G401.6 (cell line): ENCODE data around the gene RNF135.
"Not testable (repeated sequence)": the region's sequence is repeated elsewhere in the genome, so short reads cannot be mapped to it uniquely, and the experiment has no call there.

Source experiments
- FAIRE-seq: peaks from 2 replicates; lab custom pipeline; 2012; peaks lifted over from hg19 to GRCh38; lab: Jason Lieb, UNC

Gene RNF135

DNA sequence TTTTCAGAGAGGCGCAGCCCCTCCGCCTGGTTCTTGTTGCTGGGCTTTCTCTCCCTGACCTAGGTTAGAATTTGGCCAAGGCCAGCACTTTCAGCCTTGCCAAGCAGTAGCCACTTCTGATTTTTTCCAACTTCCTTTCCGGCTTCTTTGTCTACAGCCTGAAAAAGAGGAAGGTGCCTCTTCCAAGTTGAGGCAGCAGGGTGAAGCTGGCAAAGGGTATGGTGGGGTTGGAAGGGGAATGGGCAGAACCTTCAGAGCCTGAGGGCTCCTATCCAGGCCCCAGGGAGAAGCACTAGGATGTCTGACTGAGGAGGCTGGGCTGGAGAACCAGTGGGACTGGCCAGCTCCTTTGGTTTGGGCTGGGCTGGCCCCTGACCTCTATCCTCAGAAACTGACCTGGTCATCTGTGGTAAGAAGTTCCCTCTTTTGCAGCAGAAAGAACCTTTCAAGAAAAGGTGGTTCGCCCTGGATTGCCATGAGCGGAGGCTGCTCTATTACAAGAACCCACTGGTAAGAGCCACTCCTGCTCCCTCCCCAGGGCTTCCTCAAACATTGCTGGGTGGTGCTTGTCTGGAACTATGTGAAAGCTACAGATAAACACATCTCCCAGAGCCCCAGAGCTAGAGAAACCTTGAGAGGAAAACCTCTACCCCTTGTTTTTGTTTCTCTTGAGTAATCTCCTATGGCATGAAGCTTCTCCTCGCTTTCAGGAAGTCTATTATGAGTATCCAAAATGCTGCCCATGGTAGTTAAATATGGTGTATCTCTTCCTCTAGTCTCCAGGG is 16.6 kb upstream of the RNF135 start:
- no peak for FAIRE-seq

- no peak for FAIRE-seq
These were observed 14.0 kb upstream of the RNF135 start for GRCh38 chr17:30956764-30957374.

GRCh38 chr17:30957741-30958140 is 13.1 kb upstream of the RNF135 start:
- FAIRE-seq = no peak

DNA sequence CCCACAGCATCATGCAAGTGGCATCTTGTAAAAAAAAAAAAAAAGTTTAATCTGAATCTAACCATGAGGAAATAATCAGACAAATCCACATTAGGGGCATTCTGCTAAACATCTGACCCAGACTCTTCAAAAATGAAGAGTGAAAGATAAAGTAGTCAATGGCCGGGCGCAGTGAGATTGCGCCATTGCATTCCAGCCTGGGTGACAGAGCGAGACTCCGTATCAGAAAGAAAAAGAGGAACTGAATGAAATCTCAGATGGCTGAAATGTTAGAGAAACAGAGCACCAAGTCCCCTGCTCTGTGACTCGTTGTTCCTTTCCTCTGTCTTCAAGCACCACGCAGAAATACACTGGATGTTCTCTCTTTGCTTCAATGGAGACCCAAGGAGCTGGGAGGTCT is 12.7 kb upstream of the RNF135 start:
- FAIRE-seq = no peak

- FAIRE-seq = no peak
These were observed 9.3 kb upstream of the RNF135 start for GRCh38 chr17:30961209-30962188.

DNA sequence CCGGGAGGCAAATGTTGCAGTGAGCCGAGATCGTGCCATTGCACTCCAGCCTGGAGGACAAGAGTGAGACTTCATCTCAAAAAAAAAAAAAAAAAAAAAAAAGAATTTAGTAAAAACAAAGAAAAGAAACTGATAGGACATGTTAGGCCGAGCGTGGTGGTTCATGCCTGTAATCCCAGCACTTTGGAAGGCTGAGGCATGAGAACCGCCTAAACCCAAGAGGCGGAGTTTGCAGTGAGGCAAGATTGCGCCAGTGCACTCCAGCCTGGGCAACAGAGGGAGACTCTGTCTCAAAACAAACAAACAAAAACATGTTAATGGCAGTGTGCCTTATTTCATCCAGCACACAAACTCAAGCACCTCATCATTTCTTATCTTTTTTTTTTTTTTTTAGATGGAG is 6.5 kb upstream of the RNF135 start:
- not testable (repeated sequence) for FAIRE-seq

DNA sequence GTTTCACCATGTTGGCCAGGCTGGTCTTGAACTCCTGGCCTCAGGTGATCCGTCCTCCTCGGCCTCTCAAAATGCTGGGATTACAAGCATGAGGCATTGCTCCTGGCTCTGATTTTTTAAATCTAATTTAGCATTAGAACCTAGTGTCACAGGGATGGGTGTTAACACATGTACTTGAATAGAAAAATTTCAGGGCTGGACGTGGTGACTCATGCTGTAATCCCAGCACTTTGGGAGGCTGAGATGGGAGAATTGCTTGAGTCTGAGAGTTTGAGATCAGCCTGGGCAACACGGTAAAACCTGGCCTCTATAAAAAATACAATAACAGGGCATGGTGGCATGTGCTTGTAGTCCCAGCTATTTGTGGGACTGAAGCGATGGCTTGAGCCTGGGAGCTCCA is 6.0 kb upstream of the RNF135 start:
- FAIRE-seq = no peak

DNA sequence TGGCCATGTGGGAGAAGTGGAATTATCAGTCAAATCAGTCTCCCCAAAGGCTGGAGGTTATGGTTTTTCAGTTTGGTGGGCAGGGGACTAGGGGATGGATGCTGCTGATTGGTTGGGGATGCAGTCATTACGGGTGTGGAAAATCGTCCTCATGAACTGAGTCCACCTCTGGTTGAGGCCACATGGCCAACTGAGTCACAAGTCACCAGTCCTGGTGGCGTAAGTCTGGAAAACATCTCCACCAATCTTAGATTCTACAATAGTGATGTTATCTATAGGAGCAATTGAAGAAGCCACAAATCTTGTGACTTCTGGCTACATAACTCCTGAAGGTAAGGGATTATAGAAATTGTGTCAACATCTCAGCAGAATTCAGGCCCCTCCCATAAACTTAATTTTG is 5.2 kb upstream of the RNF135 start:
- no peak for FAIRE-seq

GRCh38 chr17:30967911-30968310 is 2.9 kb upstream of the RNF135 start:
- not testable (repeated sequence) for FAIRE-seq

DNA sequence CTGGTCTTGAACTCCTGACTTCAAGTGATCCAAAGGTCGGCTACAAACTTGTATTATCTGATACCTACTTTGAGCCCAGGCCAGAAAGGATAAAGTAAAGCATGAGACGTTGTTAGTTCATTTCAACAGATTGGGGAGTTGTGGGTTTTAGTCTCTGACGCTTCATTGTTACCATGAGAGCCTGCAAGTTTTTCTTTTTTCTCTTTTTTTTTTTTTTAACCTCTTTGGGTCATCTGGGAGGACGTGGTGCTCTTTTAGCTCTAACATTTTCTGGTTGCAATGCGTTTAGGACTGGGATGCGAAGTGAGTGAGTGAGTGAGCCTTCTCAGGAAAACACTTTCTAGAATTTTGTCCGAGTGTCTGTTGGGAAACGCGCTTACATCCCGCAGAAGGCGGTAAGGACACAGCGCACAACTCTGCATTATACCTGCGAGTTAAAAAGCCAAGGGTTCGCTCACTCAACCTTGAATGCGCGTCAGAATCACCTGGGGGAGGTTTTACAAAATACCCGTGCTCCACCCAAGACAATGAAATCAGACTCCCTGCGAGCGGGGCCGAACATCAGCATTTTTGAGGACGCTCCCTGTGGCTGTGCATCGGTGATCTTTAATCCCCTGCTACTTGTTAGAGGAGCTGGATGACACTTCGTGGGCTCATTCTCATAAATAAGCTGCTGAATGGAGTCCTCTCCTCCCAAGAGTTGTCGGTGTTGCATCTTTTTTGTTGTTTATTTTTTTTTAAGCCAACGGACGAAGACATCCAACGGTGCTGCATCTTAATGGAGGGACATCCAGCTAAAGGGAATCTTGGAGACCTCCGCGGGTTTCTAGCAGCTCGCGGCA is 629 bp upstream of the RNF135 start:
- FAIRE-seq = no peak

DNA sequence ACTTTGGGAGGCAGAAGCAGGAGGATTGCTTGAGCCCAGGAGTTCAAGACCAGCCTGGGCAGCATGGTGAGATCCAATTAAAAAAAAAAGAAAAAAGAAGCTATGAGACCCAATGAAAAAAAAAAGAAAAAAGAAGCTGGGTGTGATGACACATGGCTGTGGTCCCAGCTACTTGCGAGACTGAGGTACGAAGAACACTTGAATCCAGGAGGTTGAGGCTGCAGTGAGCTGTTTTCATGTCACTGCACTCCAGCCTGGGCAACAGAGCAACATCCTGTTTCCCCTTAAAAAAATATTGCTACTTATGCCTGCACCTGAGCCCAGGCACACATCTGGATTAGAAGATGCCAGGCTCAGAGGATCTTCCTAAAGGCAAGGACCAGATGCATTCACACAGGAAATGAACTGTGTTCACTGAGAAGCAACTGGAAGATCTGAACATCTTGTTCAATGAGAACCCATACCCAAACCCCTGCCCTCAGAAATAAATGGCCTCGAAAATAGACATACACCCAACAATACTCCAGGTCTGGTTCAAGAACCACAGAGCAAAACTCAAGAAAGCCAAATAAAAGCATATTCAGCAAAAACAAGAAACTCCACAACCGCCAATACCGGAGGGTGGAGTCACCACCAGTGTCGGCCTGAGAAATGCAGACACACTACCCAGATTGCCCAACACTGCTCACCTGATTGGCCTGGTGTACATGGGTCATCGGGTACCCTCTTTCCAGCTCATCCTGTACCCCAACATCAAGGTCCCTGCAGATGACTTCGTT is 4.4 kb downstream of the RNF135 start:
- no peak for FAIRE-seq

- FAIRE-seq = not testable (repeated sequence)
These were observed 9.1 kb downstream of the RNF135 start for GRCh38 chr17:30979919-30980318.

- no peak for FAIRE-seq
These were observed 11.0 kb downstream of the RNF135 start for GRCh38 chr17:30981531-30982519.

DNA sequence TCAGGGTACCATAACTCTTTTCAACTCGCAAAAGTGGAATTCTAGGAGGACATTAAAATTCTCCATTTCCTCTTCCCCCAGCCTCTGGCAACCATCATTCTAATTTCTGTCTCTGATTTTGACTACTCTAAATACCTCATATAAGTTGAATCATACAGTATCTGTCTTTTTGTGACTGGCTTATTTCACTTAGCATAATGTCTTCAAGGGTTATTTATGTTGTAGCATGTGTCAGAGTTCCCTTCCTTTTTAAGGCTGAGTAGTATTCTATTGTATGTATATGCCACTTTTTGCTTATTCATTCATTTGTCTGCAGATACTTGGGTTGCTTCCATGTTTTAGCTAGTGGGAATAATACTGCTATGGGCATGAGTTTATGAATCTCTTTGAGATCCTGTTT is 12.0 kb downstream of the RNF135 start:
- no peak for FAIRE-seq

DNA sequence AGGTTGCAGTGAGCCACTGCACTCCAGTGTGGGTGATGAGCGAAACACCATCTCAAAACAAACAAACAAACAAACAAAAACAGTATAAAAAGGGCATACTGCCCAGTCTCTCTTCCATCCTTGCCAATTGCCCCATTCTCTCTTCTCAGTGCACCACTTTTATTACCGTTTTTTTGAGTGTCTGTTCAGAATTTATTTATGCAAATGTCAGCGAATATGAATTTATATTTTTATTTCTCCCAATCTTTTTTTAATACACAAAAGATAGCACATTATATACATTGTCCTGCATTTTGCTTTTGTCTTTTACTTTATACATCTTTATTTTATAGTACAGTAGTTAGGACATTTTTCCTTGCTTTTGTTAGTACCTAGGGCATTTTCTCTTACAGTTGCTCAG is 19.6 kb downstream of the RNF135 start:
- FAIRE-seq = no peak

- no peak for FAIRE-seq
These were observed 21.7 kb downstream of the RNF135 start for GRCh38 chr17:30992551-30992950.

GRCh38 chr17:30995347-30995746 is 24.5 kb downstream of the RNF135 start:
- FAIRE-seq = no peak

DNA sequence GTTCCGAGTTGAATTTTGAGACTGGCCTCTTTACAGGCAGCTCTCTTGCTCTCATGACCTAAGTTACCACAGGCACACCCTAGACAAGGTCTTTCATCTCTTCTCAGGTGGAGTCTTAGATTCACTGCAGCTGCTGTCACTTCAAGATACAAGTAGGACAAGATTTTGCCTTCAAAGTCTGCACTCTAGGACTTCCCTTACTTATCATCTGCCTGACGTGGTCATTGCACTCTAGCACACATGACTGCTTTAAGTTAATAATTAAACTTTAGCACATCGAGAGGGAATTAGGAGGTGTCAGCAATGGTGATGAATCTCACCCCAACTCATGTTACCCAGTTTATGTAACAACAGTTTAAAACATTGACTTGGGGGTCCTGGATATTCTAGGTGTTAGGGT is 25.6 kb downstream of the RNF135 start:
- FAIRE-seq = no peak

GRCh38 chr17:30997270-30997669 is 26.4 kb downstream of the RNF135 start:
- FAIRE-seq = no peak

DNA sequence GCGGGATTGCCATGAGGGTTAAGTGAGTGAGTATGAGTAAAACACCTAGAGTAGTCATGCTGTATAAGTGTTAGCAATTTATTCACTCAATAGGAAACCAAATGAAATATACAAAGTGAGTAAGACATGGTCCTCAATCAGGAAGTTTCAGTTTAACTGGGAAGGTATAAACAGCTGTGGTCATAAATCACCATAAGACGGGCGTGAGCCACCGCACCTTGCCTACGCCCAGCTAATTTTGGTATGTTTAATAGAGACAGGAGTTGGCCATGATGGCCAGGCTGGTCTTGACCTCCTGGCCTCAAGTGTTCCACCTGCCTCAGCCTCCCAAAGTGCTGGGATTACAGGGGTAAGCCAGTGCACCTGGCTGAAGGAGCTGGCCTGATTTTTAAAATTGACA is 27.0 kb downstream of the RNF135 start:
- FAIRE-seq = no peak
